GM21723 (cell line): ENCODE data around the gene CFAP299.
"Not testable (repeated sequence)": the region's sequence is repeated elsewhere in the genome, so short reads cannot be mapped to it uniquely, and the experiment has no call there.

ENCODE experiments used
- ATAC-seq: cut with Tn5 transposase; IDR thresholded peaks from one replicate; pipeline ENCODE4 v1.9.1; 2021; ENCODE audit warnings: mild to moderate bottlenecking, moderate library complexity; ENCODE audit not compliant: unreplicated experiment

CFAP299 gene

DNA sequence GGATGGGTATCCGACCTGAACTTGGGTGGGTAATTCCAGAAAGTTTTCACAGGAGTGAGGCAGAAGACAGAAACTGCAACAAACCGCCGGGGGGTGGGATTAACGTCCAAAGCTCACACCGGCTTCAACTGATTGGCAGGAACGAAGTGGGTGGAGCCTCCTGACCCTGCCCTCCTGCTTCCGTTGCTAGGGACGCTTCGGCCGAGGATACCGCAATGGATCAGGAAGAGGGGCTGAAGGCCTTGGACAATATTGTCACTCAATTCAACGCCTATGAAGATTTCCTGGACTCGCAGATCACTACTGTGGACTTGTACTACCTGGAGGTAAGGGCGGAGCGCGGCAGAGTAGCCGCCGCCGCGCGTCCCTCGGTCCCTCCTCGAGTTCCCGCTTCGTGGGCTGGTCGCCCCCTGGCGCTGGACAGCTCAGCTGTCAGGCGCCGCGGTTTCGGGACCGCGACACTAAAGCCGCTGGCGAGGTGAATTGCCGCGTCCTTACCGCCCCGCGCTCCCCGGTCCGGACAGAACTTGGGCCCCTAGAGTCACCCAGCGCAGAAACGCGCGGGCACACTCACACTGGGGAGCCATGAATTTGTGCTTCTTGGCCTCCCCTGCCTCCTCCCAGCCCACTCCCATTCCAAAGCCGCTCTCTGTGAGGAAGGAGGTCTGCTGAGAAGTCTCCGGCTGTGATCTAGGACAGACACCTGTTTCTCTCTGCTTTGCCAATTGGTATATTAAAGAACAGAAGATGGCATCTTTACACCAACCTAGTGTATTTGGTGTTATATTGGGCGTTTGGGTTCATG is at the start of gene CFAP299:
CFAP299 (plus strand) TSS at position 177 of the 805 bp plus-strand sequence.
- peak; percentile 98 for ATAC-seq

DNA sequence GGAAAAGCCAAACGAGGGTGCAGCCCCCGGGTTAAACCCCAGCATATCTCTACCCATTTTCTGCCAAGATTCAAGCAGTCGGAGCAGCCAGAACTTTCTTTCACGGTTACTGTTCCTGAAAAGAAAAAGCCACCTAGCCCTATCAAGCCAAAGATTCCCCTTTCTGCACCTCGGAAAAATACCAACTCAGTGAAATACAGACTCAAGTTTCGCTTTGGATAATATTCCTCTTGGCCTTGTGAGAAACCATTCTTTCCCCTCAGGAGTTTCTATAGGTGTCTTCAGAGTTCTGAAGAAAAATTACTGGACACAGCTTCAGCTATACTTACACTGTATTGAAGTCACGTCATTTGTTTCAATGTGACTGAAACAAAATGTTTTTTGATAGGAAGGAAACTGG is 49.1 kb upstream of the CFAP299 start:
- no peak for ATAC-seq

DNA sequence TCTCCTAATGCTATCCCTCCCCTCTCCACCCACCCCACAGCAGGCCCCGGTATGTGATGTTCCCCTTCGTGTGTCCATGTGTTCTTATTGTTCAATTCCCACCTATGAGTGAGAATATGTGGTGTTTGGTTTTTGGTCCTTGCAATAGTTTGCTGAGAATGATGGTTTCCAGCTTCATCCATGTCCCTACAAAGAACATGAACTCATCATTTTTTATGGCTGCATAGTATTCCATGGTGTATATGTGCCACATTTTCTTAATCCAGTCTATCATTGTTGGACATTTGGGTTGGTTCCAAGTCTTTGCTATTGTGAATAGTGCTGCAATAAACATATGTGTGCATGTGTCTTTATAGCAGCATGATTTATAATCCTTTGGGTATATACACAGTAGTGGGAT is 44.9 kb upstream of the CFAP299 start:
- ATAC-seq: not testable (repeated sequence)

DNA sequence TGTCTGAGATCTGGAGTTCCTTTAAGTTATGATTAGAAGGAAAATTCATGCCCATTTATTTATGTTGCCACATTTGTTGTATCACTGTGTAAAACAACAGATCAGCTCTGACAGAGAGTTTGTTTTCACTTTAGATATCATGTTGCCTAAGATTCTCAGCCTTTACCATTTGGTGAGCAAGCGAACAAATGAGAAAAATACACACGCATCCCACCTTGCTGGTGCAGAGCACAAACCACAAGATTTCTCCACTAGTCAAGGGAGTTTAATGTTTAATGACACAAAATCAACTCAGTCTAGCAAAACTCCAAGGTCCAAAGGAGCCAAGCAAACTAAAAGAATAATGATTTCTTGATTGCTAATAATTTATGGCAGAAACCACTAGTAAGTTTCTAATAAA is 41.3 kb upstream of the CFAP299 start:
- no peak for ATAC-seq

DNA sequence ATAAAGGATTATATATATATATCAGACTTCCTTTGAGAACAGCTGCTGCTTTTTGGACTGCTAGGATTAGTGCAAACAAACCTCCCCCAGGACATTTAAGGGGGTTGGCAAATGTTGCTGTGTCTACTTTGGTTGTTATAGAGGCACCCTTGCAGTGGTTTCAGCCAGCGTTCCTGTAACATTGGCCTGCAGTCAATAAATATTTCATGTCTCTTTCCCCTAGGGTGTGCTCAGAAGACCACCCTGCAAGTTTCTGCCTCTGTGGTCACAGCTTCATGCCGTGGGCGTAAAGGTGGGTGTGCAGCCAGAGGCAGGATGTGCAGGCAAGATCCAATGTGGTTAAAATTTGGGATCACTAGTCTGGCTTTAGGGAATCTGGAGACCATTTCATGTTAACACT is 40.2 kb upstream of the CFAP299 start:
- ATAC-seq: no peak

DNA sequence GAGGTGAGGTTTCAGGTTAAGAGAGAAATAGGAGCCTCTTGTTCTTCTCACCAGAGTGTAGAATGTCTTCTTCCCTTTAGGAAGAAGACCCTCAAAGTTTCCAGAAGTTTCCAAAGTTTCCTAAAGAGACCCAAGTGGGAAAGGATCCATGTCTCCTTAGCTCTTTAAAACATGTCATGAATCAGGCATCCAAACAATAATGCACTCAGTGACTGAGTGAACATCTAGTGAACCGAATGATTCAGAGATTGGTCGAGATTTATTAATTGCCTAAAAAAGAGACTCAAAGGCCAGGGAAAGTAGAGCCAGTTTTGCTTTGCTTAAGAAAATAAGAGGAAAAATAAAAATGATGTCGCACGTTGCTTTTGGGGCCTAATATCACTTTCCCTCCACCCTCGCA is 39.7 kb upstream of the CFAP299 start:
- ATAC-seq: no peak

DNA sequence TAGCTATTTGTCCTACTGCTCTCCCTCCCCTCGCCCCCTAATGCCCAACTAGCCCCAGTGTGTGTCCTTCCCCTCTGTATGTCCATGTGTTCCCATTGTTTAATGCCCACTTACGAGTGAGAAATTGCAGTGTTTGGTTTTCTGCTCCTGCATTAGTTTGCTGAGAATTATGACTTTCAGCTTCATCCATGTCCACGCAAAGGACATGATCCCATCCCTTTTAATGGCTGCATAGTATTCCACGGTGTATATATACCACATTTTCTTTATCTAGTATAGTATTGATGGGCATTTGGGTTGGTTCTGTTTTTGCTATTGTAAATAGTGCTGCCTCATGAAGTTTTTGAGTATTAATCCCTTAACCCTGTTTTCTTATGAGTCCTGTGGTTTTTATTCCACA is 33.6 kb upstream of the CFAP299 start:
- ATAC-seq: no peak

DNA sequence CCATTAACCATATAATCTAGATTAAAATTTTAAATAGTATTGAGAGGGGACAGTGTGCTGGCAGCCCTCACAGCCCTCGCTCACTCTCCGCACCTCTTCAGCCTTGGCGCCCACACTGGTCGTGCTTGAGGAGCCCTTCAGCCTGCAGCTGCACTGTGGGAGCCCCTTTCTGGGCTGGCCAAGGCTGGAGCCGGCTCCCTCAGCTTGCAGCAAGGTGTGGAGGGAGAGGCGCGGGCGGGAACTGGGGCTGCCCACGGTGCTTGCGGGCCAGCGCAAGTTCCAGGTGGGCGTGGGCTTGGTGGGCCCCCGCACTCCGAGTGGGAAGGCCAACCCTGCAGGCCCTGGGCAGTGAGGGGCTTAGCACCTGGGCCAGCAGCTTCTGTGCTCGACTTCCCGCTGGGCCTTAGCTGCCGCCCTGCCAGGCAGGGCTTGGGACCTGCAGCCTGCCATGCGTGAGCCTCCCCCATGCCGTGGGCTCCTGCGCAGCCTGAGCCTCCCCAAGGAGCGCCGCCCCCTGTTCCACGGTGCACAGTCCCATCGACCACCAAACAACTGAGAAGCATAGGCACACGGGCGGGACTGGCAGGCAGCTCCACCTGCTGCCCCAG is 32.8 kb upstream of the CFAP299 start:
- no peak for ATAC-seq

DNA sequence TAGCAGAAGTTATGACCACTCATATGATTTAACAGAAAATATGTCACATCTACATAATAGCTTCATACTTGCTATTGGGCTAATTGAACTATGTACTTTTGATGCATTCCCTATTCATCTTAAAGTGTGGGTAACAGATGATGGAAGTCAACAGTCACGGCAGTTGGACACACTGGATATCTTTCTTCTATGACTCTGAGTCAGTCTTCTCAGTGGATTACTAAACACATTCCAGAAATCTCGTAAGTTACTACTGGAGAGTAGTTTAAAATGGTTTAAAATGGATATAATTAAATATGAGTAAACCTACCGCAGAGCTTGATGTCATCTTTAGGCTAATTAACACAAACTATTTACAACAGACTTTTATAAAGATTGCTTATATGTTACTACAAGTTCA is 30.1 kb upstream of the CFAP299 start:
- ATAC-seq: no peak

DNA sequence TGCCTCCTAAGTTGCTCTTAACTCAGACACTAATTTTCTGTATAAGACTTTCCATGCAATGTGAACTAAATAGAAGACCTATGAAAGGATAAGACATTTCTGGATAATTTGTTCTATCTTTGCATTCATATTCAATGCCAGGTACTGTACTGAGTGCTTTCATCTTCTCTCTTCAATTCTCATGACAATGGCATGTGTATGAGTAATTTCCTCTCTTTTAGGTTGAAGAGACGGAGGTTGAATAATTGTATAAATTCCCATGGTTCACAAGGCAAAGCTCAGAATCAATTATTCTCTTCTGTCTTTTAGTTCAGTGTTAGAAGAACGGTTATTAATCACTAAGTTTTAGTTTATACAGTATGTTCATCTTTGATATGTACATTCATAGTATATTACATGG is 29.3 kb upstream of the CFAP299 start:
- no peak for ATAC-seq

DNA sequence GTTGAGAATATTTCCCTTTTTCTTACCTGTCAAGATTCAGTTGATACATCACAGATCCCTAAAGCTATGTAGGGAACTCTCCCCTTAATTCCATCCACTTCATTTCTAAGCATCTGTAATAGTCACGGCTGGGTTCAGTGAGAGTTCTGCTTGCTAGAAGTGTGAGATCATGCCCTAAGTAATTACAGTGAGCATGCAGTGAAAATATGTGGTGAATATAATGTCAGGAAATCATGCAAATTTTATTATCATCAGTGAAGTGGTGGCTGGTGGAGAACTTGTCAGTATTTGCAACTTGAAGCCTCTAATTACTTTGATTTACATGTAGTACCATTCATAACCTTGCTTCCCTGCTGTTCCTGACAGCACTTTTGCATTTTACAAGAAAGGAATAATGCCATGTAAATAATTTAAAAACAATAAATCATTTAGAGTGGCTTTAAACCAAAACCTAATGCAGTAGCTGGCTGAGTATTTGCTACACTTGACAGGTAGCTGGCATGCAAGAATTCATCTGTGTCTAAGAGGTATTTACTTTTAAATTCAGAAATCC is 28.3 kb upstream of the CFAP299 start:
- ATAC-seq: no peak

DNA sequence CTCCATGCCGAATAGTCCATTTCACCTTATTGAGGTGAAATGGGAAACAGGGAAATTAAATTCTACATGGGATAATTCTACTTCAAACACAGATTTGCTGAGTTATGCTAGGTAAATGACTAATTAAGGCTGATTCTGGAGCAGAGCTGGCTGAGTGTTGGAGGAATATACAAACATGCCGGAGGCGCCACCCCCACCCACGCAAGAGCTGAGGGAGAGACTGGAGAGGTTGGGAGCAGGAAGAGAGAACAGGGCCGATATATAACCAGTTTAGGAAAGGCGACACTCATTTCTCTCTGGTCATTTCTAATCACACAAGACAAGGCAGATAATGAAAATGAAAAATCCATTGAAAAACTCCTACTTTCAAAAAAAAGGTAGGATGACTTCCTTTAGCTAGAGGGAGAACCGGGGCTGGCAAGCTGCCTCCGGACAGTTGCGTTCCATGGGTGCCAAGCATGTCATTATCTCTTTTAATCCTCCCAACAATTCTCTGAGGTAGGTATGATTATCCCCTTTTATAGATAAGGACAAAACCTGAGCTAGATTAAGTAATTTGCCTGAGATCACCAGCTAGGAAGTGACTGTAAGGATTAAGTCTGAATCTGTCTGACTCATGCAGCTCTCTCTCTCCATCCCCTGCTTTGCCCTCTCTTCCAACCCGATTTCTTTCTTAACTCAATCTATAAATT is 27.6 kb upstream of the CFAP299 start:
- no peak for ATAC-seq

DNA sequence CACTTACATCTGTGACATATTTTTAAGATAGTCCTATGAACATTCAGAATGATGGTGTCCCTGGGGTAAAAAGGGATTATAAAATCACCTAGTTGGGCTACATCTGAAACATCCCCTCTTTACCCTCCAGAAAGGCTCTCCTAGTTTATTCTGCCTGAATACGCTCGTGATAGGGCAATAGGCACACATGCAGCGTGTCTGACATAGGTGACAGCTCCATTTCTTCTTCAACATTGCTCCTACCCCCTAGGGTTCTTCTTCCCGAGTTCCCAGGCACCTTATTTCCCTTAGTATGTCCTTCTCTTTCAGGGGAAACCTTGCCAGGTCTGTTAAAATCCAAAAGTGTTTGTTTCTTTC is 27.1 kb upstream of the CFAP299 start:
- no peak for ATAC-seq

DNA sequence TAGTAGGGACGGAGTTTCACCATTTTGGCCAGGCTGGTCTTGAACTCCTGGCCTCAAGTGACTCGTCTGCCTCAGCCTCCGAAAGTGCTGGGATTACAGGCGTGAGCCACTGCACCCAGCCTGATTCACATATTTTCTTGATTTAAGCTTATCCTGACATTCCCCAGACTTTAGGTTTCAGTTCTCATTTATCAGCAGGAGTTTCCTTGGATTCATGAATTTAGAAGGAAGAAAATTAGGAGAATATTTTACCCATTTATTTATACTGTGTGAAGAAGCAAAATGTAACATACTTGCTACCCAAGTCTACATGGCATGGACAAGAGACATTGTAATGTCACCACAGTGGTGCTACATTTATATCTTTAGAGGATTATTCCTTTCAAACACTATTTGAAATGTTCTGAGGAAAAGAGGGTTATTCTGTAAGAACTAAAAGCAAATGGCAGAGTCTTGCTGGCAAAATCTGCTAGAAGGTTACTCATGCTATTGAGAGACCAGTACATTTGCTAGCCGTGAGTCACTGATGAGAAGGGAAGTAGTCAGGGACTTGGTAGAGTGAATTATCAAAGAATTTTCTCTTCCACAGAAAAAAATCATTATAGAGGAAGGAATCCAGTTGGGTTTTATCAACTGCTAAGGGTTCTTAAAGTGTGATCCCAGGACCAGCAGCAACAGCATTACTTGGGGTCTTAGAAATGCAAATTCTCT is 26.1 kb upstream of the CFAP299 start:
- ATAC-seq: no peak

DNA sequence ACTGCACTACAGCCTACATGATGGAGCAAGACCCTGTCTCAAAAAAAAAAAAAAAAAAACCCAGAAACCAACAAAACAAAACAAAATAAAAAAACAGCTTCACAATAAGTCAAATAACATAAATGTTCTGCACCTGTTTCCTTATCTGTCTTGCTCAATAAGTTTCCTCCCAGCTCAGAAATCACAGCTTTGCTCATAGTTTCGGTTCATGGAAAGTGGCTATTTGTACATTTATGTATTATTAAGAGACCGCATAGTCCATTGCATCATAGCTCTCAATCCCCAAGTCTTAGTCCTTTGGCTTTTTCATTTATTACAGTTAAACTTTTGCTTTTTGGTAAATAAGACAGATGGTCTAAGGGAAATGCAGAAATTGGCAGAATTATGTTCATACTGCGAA is 24.4 kb upstream of the CFAP299 start:
- ATAC-seq: no peak

DNA sequence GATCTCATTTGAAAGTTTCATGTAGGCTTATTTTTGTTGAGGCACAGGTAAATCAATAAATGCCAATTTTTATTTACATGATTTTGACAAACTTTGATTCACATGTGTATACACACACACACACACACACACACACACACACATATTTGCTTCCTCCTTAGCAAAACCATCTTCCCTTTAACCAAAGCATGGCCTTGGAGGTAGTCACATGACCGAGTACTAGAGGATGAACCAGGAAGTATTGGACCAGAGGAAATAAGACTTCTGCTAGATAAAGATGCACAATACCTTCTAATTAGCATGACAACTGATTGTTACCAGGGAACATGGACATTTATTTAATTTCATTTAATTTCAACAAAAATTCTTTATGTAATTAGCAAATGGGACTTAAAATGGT is 23.4 kb upstream of the CFAP299 start:
- no peak for ATAC-seq

DNA sequence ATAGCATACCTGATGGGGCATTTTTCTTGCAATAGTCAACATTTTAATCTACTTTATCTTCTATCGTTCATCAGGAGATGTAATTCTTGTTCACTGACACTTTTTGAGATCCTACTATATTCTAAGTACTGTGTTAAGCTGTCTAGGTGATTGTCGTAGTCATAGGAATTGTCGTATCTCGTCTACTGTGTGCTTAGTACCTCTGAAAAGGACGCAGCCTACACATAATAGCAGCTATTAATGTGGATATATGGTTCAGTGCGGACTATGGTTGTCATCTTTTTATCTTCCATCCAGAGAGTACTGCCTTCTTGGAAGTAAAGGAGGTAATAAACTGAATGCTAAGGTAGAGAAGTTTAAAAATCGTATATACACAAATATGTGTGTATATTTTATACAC is 21.9 kb upstream of the CFAP299 start:
- ATAC-seq: no peak

DNA sequence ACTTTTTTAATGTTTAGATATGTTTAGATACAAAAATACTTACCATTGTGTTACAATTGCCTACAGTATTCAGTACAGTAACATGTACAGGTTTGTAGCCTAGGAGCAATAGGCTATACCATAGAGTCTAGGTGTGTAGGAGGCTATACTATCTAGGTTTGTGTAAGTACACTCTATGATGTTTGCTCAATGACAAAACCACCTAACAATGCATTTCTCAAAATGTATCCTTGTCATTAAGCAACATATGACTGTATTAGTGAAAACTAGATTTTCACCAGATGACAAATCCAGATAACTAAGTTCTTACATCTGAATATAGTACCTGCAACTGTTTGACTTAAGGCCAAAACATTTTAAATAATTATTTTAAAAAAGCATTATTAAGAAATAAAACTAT is 19.7 kb upstream of the CFAP299 start:
- ATAC-seq: not testable (repeated sequence)

DNA sequence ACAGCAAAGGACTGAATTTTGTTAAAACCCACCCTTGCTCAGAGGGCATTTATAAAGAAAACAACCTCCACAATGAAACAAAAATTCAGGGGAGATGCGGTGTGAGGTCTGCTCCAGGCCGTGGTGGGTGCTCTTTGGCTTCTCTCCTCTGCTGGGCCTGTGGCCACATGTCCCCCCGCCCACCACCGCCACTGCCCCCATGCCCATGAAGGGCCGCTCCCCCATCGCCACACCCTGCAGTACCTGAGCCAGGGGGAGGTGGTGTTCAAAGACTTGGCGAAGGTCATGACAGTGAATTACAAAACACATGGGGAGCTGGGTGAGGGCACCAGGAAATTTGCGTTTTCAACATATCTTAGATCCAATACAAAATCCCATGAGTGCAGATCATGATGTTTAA is 14.2 kb upstream of the CFAP299 start:
- no peak for ATAC-seq

DNA sequence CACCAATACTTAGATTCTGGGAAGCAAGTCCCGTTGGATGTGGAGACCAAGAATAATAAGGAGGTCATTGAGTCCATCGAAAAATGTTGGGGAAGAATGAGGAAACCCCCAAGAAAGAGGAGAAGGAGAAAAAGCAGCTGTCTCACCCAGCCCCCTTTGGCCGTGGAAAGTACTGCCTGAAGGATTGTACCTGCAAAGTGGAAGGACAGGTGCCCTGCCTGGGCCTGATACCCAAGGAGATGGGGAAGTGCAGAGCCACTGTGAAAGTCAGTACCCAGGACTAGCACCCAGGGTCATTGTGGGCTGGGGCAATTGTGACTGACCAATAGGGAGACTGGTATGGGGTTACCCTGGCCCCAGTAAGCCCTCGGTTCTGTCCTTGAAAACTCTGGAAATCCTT is 13.8 kb upstream of the CFAP299 start:
- ATAC-seq: no peak

DNA sequence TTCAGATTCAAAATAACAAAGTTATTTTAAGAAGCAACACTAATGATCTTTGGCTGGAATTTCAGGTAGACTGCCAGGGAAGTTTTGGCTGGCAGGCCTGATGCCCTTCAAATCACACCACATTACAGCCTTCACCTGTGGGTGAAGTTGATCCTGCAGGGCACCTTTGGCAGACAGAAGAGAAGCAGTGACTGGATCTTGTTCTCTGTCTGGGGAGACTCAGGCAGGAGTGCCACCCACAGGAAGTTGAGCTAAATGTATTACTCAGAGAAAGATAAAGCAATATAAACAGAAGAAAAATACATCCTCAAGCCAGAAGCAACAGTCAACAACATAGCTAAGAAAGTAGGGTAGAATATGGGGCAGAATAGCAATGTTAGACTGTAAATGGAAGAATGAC is 12.8 kb upstream of the CFAP299 start:
- no peak for ATAC-seq
